HCT116 (cell line): Measurements from ENCODE around the gene GARS1.

ENCODE experiments used
- CEBPB ChIP-seq: IDR thresholded peaks from 2 replicates; pipeline ENCODE4 v1.6.1; 2012; ENCODE audit warnings: low read depth
- CTCF ChIP-seq, 3 experiments: fragments of 200-600 bp in 1 of 3; sonication (generic) in 1 of 3; IDR thresholded peaks in 2 of 3; conservative IDR thresholded peaks in 1 of 3; 2 replicates each; pipeline ENCODE4 v1.5.1; 2012 to 2017; ENCODE audit warnings: low read depth in 2 of 3, low read length in 2 of 3, antibody characterized with exemption in 1 of 3, borderline replicate concordance in 1 of 3, control low read depth in 1 of 3, mild to moderate bottlenecking in 1 of 3, mixed read lengths in 1 of 3, mixed run types in 1 of 3, moderate library complexity in 1 of 3; ENCODE audit not compliant: insufficient read depth in 1 of 3
- EGR1 ChIP-seq: IDR thresholded peaks from 2 replicates; pipeline ENCODE4 v1.6.1; 2012; ENCODE audit warnings: low read depth
- ELF1 ChIP-seq: IDR thresholded peaks from 2 replicates; pipeline ENCODE4 v1.6.1; 2012; ENCODE audit warnings: low read depth, borderline replicate concordance
- EZH2 ChIP-seq: fragments of 200-600 bp; sonication (generic); IDR thresholded peaks from 2 replicates; pipeline ENCODE4 v1.6.1; 2017; ENCODE audit warnings: antibody characterized with exemption, mixed run types
- JUND ChIP-seq: IDR thresholded peaks from 2 replicates; pipeline ENCODE4 v1.6.1; 2012
- MAX ChIP-seq: IDR thresholded peaks from 2 replicates; pipeline ENCODE4 v1.6.1; 2012
- POLR2A ChIP-seq: IDR thresholded peaks from 2 replicates; pipeline ENCODE4 v1.7.0; 2011; ENCODE audit warnings: borderline replicate concordance; ENCODE audit not compliant: insufficient read depth, insufficient read length; ENCODE audit errors: extremely low read depth
- POLR2AphosphoS5 ChIP-seq: IDR thresholded peaks from 2 replicates; pipeline ENCODE4 v1.6.1; 2011; ENCODE audit warnings: mild to moderate bottlenecking, low read depth, low read length, moderate library complexity
- REST ChIP-seq: IDR thresholded peaks from 2 replicates; pipeline ENCODE4 v1.6.1; 2012; ENCODE audit warnings: low read depth
- YY1 ChIP-seq: IDR thresholded peaks from 2 replicates; pipeline ENCODE4 v1.6.1; 2011; ENCODE audit warnings: low read length, low read depth, moderate library complexity, mild to moderate bottlenecking; ENCODE audit not compliant: insufficient replicate concordance; ENCODE audit errors: extremely low read depth
- ZBTB33 ChIP-seq: IDR thresholded peaks from 2 replicates; pipeline ENCODE4 v1.6.1; 2011; ENCODE audit warnings: mild to moderate bottlenecking, low read length, moderate library complexity; ENCODE audit not compliant: insufficient replicate concordance; ENCODE audit errors: extremely low read depth

- TF ChIP-seq CTCF (IDR thresholded peaks at IDR 0.05 in 2 of 3, conservative IDR thresholded peaks at IDR 0.05 in 1 of 3; ENCODE audit: borderline replicate concordance in 1 of 3, insufficient read depth in 1 of 3, low read depth in 2 of 3, low read length in 2 of 3) (no peak), JUND (no peak), REST (no peak), POLR2A (no peak), POLR2AphosphoS5 (no peak), EZH2 (no peak), CEBPB (no peak), MAX (no peak), YY1 (no peak), EGR1 (no peak), ELF1 (no peak), ZBTB33 (no peak)
Measured at GRCh38 chr7:30679664-30680063, 85.0 kb downstream of the GARS1 start.
